Astrocyte of the spinal cord (primary cell): ENCODE measurements around the gene SLC15A4.
"Not testable (repeated sequence)": the region's sequence is repeated elsewhere in the genome, so short reads cannot be mapped to it uniquely, and the experiment has no call there.

Source experiments
- DNase-seq: peaks from one replicate; pipeline ENCODE4 v3.0.0; 2011; ENCODE audit warnings: low read depth, low spot score
- H3K4me3 ChIP-seq: 2 replicates; pipeline ENCODE4 v1.5.1; 2011; ENCODE audit warnings: low read depth, mild to moderate bottlenecking, low read length, moderate library complexity
- in situ Hi-C: cut with HindIII; loops from 2 replicates; pipeline ENCODE4 v1.10.0; 2017; ENCODE audit warnings: low sequenced_read_pairs
- TF ChIP-seq, protein P1 (sequence below): IDR thresholded peaks from 2 replicates; pipeline ENCODE4 v1.5.1; 2012; ENCODE audit warnings: low read depth, mild to moderate bottlenecking, low read length, inconsistent platforms

SLC15A4 gene

DNA sequence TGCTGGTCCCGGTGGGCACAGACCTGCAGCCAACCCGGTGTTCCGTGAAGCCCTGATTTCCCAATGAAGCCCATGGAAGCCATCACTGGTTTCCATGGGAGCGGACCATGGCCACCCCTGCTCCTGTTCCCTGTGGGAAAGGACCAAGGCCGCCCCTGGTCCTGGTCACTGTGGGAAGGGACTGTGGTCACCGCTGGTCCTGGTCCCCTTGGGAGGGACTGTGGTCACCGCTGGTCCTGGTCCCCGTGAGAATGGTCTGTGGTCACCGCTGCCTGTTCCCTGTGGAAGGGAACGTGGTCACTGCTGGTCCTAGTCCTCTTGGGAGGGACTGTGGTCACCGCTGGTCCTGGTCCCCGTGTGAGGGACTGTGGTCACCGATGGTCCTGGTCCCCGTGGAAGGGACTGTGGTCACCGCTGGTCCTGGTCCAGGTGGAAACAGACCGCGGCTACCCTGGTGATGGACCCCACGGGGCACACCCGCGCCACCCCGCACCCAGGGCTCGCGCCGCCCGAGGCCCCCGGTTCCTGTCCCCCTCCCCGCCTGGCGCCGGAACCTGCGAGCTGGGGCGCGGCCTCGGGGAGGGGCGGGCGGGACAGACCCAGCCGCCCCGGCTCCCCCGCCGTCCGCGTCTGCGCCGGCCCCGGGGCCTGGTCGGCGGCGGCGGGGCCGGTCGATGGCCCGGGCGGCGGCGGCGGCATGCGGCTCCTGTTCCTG, 29.3 kb upstream of the SLC15A4 start, which contains the start of gene GLT1D1:
Gene GLT1D1 (plus strand): TSS at position 594 of the 715 bp plus-strand sequence. CDS start 104 bp downstream, at position 698.
- DNase-seq = no peak
- H3K4me3 ChIP-seq = no peak within 1 kb of the TSS
- in situ Hi-C loops = no loop called here

DNA sequence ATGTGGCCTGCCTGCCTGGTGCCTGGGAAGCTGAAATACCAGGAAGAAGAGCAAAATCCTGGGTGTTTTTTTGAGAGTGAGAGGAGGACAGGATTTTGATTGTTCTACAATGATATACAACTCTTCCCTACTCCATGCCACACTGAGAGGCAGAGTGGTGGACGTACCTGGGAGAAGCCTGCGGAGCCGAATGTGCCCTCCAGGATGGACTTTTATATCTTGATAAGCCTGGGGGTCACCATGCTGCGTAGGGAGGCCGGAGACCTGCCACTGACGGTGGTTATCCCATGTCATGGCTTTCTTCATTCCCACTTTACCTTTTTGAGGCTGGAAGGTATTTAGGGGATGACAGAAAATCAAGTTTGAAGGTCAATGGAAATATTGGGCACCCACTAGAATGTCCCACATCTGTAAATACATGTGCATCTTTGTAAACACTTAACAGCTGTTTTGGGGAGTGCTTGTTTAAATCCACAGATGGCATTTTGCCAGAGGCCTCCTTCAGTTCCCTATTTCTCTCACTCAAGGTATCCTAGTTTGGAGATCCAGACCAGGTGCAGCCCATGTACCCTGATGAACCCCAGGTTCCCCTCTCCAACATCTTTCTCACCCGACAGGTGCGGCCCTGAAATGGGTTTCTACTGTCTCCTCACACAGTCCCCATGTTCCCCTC, 28.4 kb upstream of the SLC15A4 start:
- TF ChIP-seq, protein P1, sequence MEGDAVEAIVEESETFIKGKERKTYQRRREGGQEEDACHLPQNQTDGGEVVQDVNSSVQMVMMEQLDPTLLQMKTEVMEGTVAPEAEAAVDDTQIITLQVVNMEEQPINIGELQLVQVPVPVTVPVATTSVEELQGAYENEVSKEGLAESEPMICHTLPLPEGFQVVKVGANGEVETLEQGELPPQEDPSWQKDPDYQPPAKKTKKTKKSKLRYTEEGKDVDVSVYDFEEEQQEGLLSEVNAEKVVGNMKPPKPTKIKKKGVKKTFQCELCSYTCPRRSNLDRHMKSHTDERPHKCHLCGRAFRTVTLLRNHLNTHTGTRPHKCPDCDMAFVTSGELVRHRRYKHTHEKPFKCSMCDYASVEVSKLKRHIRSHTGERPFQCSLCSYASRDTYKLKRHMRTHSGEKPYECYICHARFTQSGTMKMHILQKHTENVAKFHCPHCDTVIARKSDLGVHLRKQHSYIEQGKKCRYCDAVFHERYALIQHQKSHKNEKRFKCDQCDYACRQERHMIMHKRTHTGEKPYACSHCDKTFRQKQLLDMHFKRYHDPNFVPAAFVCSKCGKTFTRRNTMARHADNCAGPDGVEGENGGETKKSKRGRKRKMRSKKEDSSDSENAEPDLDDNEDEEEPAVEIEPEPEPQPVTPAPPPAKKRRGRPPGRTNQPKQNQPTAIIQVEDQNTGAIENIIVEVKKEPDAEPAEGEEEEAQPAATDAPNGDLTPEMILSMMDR = no peak
- in situ Hi-C loops = no loop called here
- no peak overlapping the region for H3K4me3 ChIP-seq
- DNase-seq = no peak

More for the DNA sequence above, 29.3 kb upstream of the SLC15A4 start, which contains the start of gene GLT1D1:
- TF ChIP-seq, protein P1 = no peak

DNA sequence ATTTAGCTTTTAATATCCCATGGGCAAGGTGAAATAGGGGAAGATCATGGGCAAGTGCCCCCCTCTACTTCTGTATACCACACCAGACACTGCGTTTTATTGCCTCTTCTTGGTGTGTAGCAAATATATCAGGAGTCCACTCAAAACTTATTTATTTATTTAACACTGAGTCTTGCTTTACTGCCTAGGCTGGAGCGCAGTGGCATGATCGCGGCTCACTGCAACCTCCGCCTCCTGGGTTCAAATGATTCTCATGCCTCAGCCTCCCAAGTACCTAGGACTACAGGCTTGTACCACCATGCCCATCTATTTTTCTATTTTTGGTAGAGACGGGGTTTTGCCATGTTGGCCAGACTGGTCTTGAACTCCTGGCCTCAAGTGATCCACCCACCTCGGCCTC, 27.7 kb upstream of the SLC15A4 start:
- in situ Hi-C loops, DNase-seq, H3K4me3 ChIP-seq: not testable (repeated sequence)

DNA sequence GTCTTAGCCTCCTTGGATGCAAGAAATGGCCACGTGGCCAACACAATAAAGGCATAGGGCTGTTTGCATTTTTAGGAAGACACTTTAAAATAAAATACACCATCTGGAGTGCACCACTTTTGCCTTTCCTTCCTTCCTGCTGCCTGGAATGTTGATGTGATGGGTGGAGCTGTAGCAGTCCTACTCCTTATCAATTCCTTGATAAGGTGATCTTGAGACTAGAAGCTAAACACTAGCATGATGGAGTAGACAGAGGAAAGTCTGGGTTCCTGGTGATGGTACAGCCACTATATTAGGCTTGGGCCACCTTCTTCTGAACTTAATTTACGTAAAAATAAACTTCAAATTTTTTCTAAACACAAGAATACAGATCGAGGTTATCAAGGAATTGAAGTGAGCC, 26.6 kb upstream of the SLC15A4 start:
- DNase-seq = no peak
- H3K4me3 ChIP-seq = no peak overlapping the region
- TF ChIP-seq, protein P1 = no peak
- in situ Hi-C loops = no loop called here

DNA sequence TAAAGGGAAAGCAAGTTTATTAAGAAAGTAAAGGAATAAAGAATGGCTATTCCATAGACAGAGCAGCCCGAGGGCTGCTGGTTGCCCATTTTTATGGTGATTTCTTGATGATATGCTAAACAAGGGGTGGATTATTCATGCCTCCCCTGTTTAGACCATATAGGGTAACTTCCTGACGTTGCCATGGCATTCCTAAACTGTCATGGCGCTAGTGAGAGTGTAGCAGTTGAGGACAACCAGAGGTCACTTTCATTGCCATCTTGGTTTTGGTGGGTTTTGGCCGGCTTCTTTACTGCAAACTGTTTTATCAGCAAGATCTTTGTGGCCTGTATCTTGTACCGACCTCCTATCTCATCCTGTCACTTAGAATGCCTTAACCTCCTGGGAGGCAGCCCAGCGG, 26.0 kb upstream of the SLC15A4 start:
- H3K4me3 ChIP-seq, DNase-seq, in situ Hi-C loops: not testable (repeated sequence)

DNA sequence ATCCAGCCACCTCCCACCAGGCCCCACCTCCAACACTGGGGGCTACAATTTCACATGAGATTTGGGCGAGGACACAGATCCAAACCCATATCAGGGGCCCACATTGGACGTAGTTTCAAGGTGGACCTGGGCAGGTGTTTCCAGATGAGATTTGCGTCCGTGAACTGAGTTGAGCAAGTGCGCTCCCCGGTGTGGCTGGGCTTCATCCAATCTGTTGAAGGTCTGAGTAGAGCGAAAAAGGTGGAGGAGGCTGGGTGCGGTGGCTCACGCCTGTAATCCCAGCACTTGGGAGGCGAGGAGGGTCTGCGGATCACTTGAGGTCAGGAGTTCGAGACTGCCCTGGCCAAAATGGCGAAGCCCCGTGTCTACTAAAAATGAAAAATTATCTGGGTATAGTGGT, 24.6 kb upstream of the SLC15A4 start:
- in situ Hi-C loops = no loop called here
- TF ChIP-seq, protein P1 = no peak
- no peak overlapping the region for H3K4me3 ChIP-seq
- no peak for DNase-seq

DNA sequence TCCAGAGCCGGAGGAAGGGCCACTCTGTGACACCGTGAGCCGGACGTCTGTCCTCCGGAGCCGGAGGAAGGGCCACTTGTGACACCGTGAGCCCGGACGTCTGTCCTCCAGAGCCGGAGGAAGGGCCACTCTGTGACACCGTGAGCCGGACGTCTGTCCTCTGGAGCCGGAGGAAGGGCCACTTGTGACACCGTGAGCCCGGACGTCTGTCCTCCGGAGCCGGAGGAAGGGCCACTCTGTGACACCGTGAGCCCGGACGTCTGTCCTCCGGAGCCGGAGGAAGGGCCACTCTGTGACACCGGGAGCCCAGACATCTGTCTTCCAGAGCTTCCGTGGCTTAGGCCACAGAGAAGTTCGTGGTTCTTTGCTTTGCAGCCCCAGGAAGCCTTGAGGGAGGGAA, 22.9 kb upstream of the SLC15A4 start:
- H3K4me3 ChIP-seq, in situ Hi-C loops: not testable (repeated sequence)

DNA sequence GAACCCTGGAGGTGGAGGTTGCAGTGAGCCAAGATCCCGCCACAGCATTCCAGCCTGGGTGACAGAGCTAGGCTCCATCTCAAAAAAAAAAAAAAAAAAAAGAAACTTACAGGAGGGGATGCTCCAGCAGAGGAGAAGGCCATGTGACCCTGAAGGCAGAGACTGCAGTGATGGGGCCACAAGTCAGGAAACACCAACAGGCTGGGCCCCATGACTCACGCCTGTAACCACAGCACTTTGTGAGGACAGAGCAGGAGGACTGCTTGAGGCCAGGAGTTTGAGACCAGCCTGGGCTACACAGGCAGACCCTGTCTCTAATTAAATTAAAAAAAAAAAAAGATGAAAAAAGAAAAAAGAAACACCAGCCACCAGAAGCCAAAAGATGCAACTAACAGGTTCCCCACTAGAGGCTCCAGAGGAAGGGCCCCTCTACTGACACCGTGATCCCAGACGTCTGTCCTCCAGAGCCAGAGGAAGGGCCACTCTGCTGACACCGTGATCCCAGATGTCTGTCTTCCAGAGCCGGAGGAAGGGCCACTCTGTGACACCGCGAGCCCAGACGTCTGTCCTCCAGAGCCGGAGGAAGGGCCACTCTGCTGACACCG, 20.4 kb upstream of the SLC15A4 start:
- TF ChIP-seq, protein P1 = no peak
- H3K4me3 ChIP-seq = no peak overlapping the region
- in situ Hi-C loops = no loop called here
- no peak for DNase-seq

More for the DNA sequence above, 22.9 kb upstream of the SLC15A4 start:
- not testable (repeated sequence) for DNase-seq
